ENCODE results near the gene FSTL5.

DNA sequence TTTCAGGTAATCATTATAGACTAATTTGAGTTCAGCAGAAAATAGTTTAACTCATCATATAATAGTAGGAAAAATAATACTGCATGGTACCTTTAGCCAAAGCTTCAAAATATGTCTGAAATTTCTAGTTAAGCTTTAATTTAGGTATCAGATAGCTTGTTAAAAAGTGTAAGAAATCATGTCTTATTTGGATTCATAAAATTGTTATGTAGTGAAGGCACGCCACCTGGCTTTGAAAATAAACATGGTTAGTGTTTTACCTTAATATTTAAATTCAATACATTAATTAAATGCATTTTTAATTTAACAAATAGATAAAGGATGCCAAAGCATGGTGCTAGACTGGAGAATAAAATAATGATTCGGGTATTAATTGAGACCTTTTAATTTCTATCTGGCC lies 211.4 kb downstream of the FSTL5 start:
- TF ChIP-seq, protein P1, sequence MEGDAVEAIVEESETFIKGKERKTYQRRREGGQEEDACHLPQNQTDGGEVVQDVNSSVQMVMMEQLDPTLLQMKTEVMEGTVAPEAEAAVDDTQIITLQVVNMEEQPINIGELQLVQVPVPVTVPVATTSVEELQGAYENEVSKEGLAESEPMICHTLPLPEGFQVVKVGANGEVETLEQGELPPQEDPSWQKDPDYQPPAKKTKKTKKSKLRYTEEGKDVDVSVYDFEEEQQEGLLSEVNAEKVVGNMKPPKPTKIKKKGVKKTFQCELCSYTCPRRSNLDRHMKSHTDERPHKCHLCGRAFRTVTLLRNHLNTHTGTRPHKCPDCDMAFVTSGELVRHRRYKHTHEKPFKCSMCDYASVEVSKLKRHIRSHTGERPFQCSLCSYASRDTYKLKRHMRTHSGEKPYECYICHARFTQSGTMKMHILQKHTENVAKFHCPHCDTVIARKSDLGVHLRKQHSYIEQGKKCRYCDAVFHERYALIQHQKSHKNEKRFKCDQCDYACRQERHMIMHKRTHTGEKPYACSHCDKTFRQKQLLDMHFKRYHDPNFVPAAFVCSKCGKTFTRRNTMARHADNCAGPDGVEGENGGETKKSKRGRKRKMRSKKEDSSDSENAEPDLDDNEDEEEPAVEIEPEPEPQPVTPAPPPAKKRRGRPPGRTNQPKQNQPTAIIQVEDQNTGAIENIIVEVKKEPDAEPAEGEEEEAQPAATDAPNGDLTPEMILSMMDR (IDR thresholded peaks at IDR 0.05; ENCODE audit: low read length), result no peak
- no peak for TF ChIP-seq EZH2phosphoT487 (IDR thresholded peaks at IDR 0.05; ENCODE audit: low read length)
